ENCODE measurements around the gene SLC13A2.
"Not testable (repeated sequence)": the region's sequence is repeated elsewhere in the genome, so short reads cannot be mapped to it uniquely, and the experiment has no call there.

SLC13A2 gene
- 0 to 2.2 (median 0) reads per million in 17 experiments for total RNA-seq

- no peak for DNase-seq
These were observed at the start of gene SLC13A2 for GRCh38 chr17:28473542-28473941. SLC13A2 (plus strand) TSS chr17:28473644; CDS start chr17:28473713, 69 bp downstream.

DNA sequence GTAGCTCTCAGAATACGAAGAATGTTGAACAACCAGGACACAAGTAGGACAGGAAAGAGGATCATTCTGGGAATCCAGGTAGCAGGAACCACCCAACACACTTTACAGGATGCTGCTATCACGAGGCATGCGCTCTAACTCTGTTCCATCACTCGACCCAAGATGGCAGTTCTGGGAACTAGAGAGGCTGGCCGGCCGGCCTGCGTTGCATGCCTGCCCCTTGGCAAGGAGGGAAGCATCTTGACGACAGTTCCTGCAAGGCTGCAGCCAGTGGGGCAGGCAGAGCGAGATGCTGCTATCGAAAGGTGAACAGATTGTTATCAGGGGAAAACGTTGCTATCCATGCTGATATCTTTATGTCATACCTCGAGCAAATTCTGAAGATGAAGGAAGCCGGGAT, 48.2 kb upstream of the SLC13A2 start:
- DNase-seq: no peak

GRCh38 chr17:28426081-28426519, 47.3 kb upstream of the SLC13A2 start:
- peak in 3 of 4 experiments; percentile 35 to 58 (median 41) for DNase-seq

DNA sequence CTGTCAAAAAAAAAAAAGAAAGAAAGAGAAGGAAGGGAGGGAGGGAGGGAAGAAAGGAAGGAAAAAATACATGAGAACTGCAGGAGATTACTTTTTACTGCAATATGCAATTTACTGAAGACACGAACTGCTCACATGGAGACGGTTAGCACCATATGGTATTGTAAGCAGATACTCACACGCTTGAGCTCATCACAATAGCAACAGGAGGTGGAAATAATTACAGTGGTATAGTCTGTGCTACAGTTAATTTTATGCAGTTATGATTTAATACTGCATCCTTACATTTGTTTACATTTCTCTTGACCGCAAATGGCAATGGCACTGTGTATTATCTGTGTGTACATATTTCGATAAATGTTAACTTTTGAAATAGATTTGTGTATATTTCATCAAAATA, 46.1 kb upstream of the SLC13A2 start:
- DNase-seq: no peak

DNA sequence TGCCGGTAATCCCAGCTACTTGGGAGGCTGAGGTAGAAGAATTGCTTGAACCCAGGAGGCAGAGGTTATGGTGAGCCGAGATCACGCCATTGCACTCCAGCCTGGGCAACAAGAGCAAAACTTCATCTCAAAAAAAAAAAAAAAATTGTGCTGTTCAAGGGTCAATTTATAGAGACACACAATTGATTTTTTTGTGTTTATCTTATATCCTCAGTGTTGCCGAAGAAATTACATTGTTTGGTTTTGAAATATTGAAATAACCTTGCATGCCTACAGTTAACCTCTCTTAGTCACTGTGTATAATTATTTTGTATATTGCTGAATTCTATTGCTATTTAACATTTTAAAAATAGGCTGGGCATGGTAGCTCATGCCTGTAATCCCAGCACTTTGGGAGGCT, 45.5 kb upstream of the SLC13A2 start:
- not testable (repeated sequence) for DNase-seq

- peak in 2 of 4 experiments; percentile 8 to 15 for DNase-seq
These were observed 39.7 kb upstream of the SLC13A2 start for GRCh38 chr17:28433721-28434120.

DNA sequence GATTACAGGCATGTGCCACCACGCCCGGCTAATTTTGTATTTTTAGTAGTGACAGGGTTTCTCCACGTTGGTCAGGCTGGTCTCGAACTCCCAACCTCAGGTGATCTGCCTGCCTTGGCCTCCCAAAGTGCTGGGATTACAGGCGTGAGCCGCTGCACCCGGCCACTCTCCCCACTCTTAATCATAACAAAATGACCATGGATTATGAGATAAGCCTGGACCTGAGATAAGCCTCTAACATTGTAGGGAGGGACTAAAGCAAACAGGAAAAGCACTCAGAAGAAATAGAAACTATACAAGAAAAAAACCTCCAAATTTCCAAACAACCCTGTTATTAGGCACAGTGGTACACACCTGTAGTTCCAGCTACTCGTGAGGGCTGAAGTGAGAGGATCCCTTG, 39.1 kb upstream of the SLC13A2 start:
- not testable (repeated sequence) for DNase-seq

DNA sequence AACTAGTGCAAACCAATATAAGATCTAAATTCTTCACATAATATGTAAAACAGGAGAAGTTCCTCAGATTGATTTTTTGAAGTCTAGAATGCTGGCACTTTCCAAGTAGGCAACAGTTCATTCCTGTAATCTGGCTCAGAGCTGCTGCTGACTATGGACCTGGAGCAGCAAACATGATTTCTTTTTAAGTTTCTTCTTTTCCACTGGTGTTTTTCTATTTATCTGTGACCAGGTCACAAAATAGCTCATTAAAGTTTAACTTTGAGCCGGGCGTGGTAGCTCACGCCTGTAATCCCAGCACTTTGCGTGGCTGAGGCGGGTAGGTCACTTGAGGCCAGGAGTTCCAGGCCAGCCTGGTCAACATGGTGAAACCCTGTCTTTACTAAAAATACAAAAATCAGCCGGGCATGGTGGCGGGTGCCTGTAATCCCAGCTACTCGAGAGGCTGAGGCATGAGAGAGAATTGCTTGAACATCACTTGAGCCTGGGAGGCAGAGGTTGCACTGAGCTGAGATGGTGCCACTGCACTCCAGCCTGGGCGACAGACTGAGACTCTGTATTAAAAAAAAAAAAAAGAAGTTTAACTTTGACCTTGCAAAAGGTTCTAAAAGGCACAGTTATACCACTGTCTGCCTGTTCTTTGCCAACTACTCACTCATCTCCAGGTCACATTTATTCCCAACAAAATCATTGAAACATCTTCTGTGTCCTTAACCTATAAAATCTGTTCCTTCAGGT, 29.4 kb upstream of the SLC13A2 start:
- no peak for DNase-seq

DNA sequence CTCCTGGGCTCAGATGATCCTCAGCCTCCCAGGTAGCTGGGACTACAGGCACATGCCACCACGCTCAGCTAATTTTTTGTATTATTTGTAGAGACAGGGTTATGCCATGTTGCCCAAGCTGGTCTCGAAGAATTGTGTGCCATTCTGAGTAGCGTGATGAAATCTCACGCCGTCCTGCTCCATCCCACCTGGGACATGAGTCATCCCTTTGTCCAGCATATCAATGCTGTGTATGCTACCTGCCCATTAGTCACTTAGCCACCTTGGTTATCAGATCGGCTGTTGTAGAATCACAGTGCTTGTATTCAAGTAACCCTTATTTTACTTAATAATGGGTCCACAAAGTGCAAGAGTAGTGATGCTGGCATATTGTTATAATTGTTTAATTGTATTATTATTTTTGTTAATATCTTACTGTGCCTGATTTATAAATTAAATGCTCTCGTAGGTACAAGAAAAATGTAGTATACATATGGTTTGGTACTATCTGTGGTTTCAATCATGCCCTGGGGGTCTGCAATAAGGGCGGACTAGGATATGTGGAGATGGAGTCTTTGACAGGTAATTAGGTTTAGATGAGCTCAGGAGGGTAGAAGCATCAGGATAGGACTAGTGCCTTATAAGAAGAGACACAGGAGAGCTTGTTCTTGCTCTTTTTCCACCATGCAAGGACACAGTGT, 26.6 kb upstream of the SLC13A2 start:
- DNase-seq: no peak

GRCh38 chr17:28447396-28447760, 26.1 kb upstream of the SLC13A2 start:
- DNase-seq: no peak

GRCh38 chr17:28449859-28450258, 23.6 kb upstream of the SLC13A2 start:
- no peak for DNase-seq

- no peak for DNase-seq
These were observed 15.6 kb upstream of the SLC13A2 start for GRCh38 chr17:28457890-28458289.

- not testable (repeated sequence) for DNase-seq
These were observed 14.6 kb upstream of the SLC13A2 start for GRCh38 chr17:28458881-28459280.

GRCh38 chr17:28460901-28461300, 12.5 kb upstream of the SLC13A2 start:
- DNase-seq: no peak

- DNase-seq: no peak
These were observed 7.4 kb upstream of the SLC13A2 start for GRCh38 chr17:28466001-28466400.

DNA sequence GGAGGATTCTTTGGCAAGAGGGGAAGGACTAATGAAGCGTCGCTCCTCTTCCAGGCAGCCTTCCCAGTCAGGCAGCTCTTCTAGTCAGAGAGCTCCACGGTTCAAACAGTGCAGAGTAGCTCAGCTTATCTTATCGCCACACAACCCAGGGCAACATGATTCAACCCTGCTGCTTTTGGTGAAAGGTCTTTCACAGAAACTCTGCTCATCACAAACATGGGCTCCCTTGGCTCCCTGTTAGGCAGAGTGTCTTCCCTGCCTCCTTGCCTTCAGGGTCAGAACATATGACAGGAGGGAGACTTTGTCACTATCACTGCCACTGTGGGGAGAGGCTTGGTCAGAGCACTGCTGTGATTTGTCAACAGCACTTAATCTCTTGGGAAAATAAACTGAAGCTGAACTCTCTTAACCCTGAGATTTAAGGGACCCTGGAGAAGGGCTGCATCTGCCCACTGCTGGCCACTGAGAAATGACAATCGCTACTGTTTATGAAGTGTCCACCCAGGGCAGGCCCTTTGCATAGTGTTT, 6.9 kb upstream of the SLC13A2 start:
- peak in 1 of 4 experiments; percentile 34 for DNase-seq

DNA sequence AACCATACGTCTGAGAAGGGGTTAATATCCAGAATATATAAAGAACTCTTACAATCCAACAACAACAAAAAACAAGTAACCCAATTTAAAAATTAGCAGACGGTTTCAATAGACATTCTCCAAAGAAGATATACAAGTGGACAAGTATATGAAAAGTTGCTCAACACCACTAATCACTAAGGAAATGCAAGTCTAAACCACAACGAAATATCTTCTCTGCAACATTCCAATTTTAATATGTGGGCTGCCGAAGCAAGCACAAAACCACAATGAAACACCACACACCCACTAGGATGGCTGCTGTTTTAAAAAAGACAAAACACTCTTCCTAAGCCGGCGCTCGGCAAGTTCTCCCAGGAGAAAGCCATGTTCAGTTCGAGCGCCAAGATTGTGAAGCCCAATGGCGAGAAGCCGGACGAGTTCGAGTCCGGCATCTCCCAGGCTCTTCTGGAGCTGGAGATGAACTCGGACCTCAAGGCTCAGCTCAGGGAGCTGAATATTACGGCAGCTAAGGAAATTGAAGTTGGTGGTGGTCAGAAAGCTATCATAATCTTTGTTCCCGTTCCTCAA, 5.9 kb upstream of the SLC13A2 start:
- peak; percentile 42 to 75 (median 57) for DNase-seq

DNA sequence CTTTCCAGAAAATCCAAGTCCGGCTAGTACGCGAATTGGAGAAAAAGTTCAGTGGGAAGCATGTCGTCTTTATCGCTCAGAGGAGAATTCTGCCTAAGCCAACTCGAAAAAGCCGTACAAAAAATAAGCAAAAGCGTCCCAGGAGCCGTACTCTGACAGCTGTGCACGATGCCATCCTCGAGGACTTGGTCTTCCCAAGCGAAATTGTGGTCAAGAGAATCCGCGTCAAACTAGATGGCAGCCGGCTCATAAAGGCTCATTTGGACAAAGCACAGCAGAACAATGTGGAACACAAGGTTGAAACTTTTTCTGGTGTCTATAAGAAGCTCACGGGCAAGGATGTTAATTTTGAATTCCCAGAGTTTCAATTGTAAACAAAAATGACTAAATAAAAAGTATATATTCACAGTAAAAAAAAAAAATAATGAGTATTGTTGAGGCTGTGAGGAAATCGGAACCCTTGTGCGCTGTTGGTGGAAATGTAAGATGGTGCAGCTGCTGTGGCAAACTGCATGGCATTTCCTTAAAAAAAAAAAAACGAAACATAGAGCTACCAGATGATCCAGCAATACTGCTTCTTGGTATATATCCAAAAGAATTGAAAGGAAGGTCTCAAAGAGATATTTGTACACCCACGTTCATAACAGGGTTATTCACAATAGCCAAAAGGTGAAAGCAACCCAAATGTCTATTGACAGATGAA, 5.3 kb upstream of the SLC13A2 start:
- not testable (repeated sequence) for DNase-seq

DNA sequence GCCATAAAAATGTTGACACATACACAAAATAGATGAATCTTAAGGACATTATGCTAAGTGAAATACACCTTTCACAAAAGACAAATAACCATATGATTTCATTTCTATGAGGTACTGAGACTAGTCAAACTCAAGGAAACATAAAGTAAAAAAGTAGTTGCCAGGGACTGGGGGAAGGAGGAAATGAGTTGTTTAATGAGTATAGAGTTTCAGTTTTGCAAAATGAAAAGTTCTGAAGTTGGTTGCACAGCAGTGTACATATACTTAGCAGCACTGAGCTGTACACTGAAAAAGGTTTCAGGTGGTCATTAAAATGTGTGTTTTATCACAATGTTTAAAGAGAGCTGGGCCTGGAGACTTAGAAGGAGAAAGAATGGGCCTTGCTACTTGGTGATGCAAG, 4.7 kb upstream of the SLC13A2 start:
- DNase-seq: no peak

DNA sequence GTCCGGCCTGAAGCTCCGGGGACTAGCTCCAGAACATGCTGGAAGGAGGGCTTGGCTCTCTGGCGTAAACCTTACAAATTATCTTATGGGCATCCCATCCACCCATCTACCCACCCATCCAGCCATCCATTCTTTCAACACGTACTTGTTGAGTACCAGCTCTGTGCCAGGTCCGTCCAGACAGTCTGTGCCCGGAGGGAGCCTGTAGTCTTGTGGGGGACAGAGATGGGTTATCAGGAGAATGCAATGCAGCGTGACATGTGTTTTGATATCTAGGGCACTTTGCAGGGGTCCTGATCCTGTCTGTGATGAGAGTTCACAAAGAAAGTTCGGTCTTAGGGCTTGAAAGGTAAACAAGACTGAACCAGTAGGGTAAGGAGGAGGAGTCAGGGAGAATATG, 4.1 kb upstream of the SLC13A2 start:
- no peak for DNase-seq

GRCh38 chr17:28470266-28470913, 3.1 kb upstream of the SLC13A2 start:
- no peak for DNase-seq

GRCh38 chr17:28470914-28471366, 2.5 kb upstream of the SLC13A2 start:
- no peak for DNase-seq
